ENCODE measurements around the gene BPIFA3. TPM values are rescaled to one million over a fixed set of nuclear protein-coding genes. Genes with fewer than 3 reads are reported as not detected.

BPIFA3 gene
- total and polyA plus RNA-seq, 2 experiments from 2014 or later, result not detected

DNA sequence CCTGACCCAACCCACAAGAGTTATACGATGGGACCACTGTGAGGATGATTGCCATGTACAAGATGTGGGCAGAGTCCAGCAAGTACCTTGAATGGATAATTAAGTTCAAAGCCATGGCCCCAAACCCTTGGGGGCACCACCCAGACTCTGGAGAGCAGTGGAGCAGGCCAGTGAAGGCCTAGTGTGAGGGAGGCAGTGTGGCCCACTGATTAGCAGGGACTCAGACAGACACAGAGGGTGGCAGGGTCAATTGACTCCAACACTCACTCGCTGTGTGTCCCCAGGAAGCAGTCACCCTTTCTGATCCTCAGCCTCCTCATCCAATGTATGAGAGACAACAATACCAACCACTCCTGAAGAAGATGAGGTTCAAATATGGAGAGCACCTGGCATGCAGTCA, 16.9 kb downstream of the BPIFA3 start:
- 81% methylated on average over 2 of the region's 2 CpGs for WGBS (ENCODE audit: low lambda C conversion rate, missing lambda C conversion rate)
- H3K4me1 ChIP-seq (ENCODE audit: insufficient read depth), result no peaks in the 10 kb centered on the region
- DNase-seq (ENCODE audit: low spot score), result no peak
- H3K27me3 ChIP-seq, result peaks cover 63% of the 10 kb centered on the region
- no peaks in the 10 kb centered on the region for H3K79me2 ChIP-seq
- no peak overlapping the region for H3K27ac ChIP-seq
- H3K9me3 ChIP-seq (ENCODE audit: low read depth), result no peaks in the 10 kb centered on the region
- no peaks in the 10 kb centered on the region for H3K9me2 ChIP-seq (replicated peaks; ENCODE audit: insufficient read depth)
- TF ChIP-seq, protein P1, sequence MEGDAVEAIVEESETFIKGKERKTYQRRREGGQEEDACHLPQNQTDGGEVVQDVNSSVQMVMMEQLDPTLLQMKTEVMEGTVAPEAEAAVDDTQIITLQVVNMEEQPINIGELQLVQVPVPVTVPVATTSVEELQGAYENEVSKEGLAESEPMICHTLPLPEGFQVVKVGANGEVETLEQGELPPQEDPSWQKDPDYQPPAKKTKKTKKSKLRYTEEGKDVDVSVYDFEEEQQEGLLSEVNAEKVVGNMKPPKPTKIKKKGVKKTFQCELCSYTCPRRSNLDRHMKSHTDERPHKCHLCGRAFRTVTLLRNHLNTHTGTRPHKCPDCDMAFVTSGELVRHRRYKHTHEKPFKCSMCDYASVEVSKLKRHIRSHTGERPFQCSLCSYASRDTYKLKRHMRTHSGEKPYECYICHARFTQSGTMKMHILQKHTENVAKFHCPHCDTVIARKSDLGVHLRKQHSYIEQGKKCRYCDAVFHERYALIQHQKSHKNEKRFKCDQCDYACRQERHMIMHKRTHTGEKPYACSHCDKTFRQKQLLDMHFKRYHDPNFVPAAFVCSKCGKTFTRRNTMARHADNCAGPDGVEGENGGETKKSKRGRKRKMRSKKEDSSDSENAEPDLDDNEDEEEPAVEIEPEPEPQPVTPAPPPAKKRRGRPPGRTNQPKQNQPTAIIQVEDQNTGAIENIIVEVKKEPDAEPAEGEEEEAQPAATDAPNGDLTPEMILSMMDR (IDR thresholded peaks at IDR 0.05; ENCODE audit: poor library complexity), result no peak
- TF ChIP-seq EZH2phosphoT487 (IDR thresholded peaks at IDR 0.05; ENCODE audit: low read depth, severe bottlenecking, unreplicated experiment) (no peak), EZH2 (IDR thresholded peaks at IDR 0.05; ENCODE audit: borderline replicate concordance) (no peak)
- no peaks in the 10 kb centered on the region for H4K20me1 ChIP-seq (ENCODE audit: insufficient read depth, poor library complexity, severe bottlenecking)
- H3K4me2 ChIP-seq, result no peak overlapping the region
- no peaks in the 10 kb centered on the region for H3K36me3 ChIP-seq (replicated peaks; ENCODE audit: insufficient read depth, low read depth)
- no peak overlapping the region for H3K4me3 ChIP-seq
- H2AFZ ChIP-seq, result no peak overlapping the region

DNA sequence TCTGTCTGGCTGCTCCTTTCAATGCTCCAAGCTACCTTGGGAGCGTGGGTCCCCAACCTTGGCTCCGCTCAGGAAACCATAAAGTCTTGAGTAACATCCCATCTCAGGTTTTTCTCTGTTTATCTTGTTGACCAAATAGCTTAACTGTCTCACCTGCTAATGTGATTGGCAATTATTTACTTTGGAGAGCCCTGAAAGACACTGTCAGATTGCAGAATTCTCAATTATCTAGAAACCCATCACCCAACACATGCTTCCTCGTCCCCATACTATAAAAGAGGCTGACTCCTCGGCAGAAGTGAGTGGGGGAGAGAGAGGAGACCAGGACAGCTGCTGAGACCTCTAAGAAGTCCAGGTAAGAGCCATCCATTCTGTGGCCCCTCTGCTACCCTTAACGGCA, 18.5 kb downstream of the BPIFA3 start, which contains the start of gene BPIFA1:
TSS of gene BPIFA1 (plus strand) at position 301 of the 400 bp plus-strand sequence. CDS start 1,716 bp downstream, outside the sequence.
- 50% methylated on average over 5 of the region's 5 CpGs for WGBS (ENCODE audit: low lambda C conversion rate, missing lambda C conversion rate)
- Histone ChIP-seq H3K9me3 (ENCODE audit: low read depth) (no peaks in the 10 kb centered on the region), H3K36me3 (replicated peaks; ENCODE audit: insufficient read depth, low read depth) (no peaks in the 10 kb centered on the region)

DNA sequence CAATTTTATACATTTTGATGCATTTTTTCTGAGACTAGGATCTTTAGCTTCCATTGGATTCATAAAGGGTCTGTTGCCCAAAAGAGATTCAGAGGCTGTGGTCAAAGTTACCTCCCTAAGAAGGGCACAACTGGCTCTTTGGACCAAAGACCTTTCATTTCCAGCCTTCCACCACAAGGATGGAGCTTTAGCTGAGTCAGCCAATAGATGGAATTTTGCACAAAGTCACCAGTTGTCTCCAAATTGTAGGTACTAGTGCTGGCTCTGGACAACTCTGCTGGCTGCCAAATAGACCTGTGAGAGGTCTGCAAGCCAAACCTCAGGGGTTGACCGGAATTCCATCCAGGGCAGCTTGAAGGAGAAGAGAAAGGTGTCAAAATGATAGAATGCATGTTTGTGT, 19.2 kb downstream of the BPIFA3 start:
- peaks cover 48% of the 10 kb centered on the region for H3K27me3 ChIP-seq
- H3K9me3 ChIP-seq (ENCODE audit: low read depth), result no peaks in the 10 kb centered on the region
- H3K27ac ChIP-seq, result no peak overlapping the region
- H4K20me1 ChIP-seq (ENCODE audit: insufficient read depth, poor library complexity, severe bottlenecking), result no peaks in the 10 kb centered on the region
- H3K9me2 ChIP-seq (replicated peaks; ENCODE audit: insufficient read depth), result no peaks in the 10 kb centered on the region
- H2AFZ ChIP-seq, result no peak overlapping the region
- no peak overlapping the region for H3K4me3 ChIP-seq
- no peaks in the 10 kb centered on the region for H3K4me1 ChIP-seq (ENCODE audit: insufficient read depth)
- no peaks in the 10 kb centered on the region for H3K36me3 ChIP-seq (replicated peaks; ENCODE audit: insufficient read depth, low read depth)
- H3K4me2 ChIP-seq, result no peak overlapping the region
- H3K79me2 ChIP-seq, result no peaks in the 10 kb centered on the region
- no peak for TF ChIP-seq EZH2phosphoT487 (IDR thresholded peaks at IDR 0.05; ENCODE audit: low read depth, severe bottlenecking, unreplicated experiment)
- whole genome bisulfite sequencing (ENCODE audit: low lambda C conversion rate, missing lambda C conversion rate), result 80% methylated on average over 1 of the region's 1 CpG
- no peak for DNase-seq (ENCODE audit: low spot score)

More for the DNA sequence above, 18.5 kb downstream of the BPIFA3 start, which contains the start of gene BPIFA1:
- no peaks in the 10 kb centered on the region for H3K79me2 ChIP-seq
- TF ChIP-seq EZH2 (IDR thresholded peaks at IDR 0.05; ENCODE audit: borderline replicate concordance), result no peak
- TF ChIP-seq, protein P1 (IDR thresholded peaks at IDR 0.05; ENCODE audit: poor library complexity), result no peak
- no peak for TF ChIP-seq EZH2phosphoT487 (IDR thresholded peaks at IDR 0.05; ENCODE audit: low read depth, severe bottlenecking, unreplicated experiment)
- no peak within 1 kb of the TSS for H3K4me3 ChIP-seq
- H3K27ac ChIP-seq, result no peak within 1 kb of the TSS
- DNase-seq (ENCODE audit: low spot score), result no peak
- no peaks in the 10 kb centered on the region for H3K9me2 ChIP-seq (replicated peaks; ENCODE audit: insufficient read depth)
- no peak within 1 kb of the TSS for H3K4me2 ChIP-seq
- H4K20me1 ChIP-seq (ENCODE audit: insufficient read depth, poor library complexity, severe bottlenecking), result no peaks in the 10 kb centered on the region
- H3K4me1 ChIP-seq (ENCODE audit: insufficient read depth), result no peaks in the 10 kb centered on the region
- no peak within 1 kb of the TSS for H2AFZ ChIP-seq
- H3K27me3 ChIP-seq, result peaks cover 51% of the 10 kb centered on the region

DNA sequence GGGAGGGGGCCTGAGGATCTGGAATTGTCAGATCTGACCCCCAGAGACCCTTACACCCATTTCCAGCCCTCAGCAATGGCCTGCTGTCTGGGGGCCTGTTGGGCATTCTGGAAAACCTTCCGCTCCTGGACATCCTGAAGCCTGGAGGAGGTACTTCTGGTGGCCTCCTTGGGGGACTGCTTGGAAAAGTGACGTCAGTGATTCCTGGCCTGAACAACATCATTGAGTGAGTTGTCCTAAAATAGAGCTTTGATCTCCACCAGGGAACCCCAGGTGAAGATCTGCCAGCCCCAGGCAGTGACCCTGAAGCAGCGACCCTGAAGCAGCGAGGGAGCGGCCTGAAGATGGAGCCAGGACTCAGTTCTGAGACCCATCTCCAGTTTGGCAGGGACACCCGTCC, 20.8 kb downstream of the BPIFA3 start:
- Histone ChIP-seq H3K4me1 (ENCODE audit: insufficient read depth) (no peaks in the 10 kb centered on the region), H3K9me2 (replicated peaks; ENCODE audit: insufficient read depth) (no peaks in the 10 kb centered on the region), H3K27ac (no peak overlapping the region), H3K4me2 (no peak overlapping the region), H3K36me3 (replicated peaks; ENCODE audit: insufficient read depth, low read depth) (no peaks in the 10 kb centered on the region), H3K4me3 (no peak overlapping the region), H3K79me2 (no peaks in the 10 kb centered on the region), H3K27me3 (peaks cover 38% of the 10 kb centered on the region), H4K20me1 (ENCODE audit: insufficient read depth, poor library complexity, severe bottlenecking) (no peaks in the 10 kb centered on the region), H3K9me3 (ENCODE audit: low read depth) (no peaks in the 10 kb centered on the region), H2AFZ (no peak overlapping the region)
- WGBS (ENCODE audit: low lambda C conversion rate, missing lambda C conversion rate), result 85% methylated on average over 6 of the region's 6 CpGs
- no peak for DNase-seq (ENCODE audit: low spot score)
- no peak for TF ChIP-seq EZH2 (IDR thresholded peaks at IDR 0.05; ENCODE audit: borderline replicate concordance)
- TF ChIP-seq EZH2phosphoT487 (IDR thresholded peaks at IDR 0.05; ENCODE audit: low read depth, severe bottlenecking, unreplicated experiment), result no peak
- TF ChIP-seq, protein P1 (IDR thresholded peaks at IDR 0.05; ENCODE audit: poor library complexity), result no peak
